GM12864 (cell line): ENCODE results near the gene GABRG3.

Experiments
- DNase-seq: peaks from one replicate; pipeline ENCODE4 v3.0.0-alpha.2; 2011; ENCODE audit warnings: low read depth
- H3K4me3 ChIP-seq: 2 replicates; pipeline ENCODE4 v1.5.1; 2011; ENCODE audit warnings: mild to moderate bottlenecking, low read depth, low read length, control low read depth
- TF ChIP-seq, protein P1 (sequence below): IDR thresholded peaks from 2 replicates; pipeline ENCODE4 v1.5.1; 2011; ENCODE audit warnings: low read depth, mild to moderate bottlenecking, moderate library complexity, low read length, control low read depth, inconsistent platforms; ENCODE audit errors: missing control alignments

Gene GABRG3

DNA sequence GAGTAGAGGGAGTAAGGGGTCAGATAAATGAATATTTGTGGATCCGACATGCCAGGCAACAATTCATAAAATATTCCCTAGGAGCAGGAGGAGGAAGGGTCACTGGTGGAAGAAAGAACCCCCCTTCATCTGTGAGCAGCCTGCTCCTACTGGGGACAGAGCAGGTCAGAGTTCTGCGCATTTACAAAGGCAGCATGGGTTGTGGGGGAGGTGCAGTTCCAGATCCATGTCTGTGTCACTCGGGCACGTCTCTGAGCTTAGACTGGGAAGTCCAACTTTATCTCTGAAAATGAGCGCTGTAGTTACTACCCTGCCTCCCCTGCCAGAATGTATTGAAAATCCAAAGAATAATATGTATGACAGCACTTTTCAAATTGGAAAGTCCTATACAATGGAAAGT lies 115.2 kb downstream of the GABRG3 start:
- no peak for DNase-seq
- TF ChIP-seq, protein P1, sequence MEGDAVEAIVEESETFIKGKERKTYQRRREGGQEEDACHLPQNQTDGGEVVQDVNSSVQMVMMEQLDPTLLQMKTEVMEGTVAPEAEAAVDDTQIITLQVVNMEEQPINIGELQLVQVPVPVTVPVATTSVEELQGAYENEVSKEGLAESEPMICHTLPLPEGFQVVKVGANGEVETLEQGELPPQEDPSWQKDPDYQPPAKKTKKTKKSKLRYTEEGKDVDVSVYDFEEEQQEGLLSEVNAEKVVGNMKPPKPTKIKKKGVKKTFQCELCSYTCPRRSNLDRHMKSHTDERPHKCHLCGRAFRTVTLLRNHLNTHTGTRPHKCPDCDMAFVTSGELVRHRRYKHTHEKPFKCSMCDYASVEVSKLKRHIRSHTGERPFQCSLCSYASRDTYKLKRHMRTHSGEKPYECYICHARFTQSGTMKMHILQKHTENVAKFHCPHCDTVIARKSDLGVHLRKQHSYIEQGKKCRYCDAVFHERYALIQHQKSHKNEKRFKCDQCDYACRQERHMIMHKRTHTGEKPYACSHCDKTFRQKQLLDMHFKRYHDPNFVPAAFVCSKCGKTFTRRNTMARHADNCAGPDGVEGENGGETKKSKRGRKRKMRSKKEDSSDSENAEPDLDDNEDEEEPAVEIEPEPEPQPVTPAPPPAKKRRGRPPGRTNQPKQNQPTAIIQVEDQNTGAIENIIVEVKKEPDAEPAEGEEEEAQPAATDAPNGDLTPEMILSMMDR = no peak
- H3K4me3 ChIP-seq = no peak overlapping the region

GRCh38 chr15:27086805-27087204 lies 115.8 kb downstream of the GABRG3 start:
- TF ChIP-seq, protein P1 = no peak
- DNase-seq = no peak
- no peak overlapping the region for H3K4me3 ChIP-seq

- TF ChIP-seq, protein P1 = no peak
- DNase-seq = no peak
- H3K4me3 ChIP-seq = no peak overlapping the region
These were observed 116.9 kb downstream of the GABRG3 start for GRCh38 chr15:27087651-27088583.

- H3K4me3 ChIP-seq = no peak overlapping the region
- no peak for DNase-seq
- TF ChIP-seq, protein P1 = no peak
These were observed 117.7 kb downstream of the GABRG3 start for GRCh38 chr15:27088584-27089232.

DNA sequence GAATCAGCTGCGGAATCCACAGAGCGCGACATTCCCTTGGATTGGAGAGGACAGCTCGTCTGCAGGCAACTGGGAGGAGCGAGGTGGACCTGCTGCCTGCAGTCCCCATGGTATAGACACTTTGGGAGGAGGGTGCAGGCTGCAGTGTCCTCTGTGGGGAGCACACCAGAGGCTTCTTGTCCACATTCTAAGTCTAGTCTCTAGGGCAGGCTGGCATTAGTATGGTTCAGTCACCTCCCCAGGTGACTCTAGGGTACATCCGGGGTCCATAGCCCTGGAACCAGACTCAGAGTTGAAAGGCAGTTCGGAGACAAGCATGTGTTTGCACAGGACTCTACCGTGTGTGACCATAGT lies 118.2 kb downstream of the GABRG3 start:
- no peak overlapping the region for H3K4me3 ChIP-seq
- no peak for DNase-seq
- TF ChIP-seq, protein P1 = no peak

DNA sequence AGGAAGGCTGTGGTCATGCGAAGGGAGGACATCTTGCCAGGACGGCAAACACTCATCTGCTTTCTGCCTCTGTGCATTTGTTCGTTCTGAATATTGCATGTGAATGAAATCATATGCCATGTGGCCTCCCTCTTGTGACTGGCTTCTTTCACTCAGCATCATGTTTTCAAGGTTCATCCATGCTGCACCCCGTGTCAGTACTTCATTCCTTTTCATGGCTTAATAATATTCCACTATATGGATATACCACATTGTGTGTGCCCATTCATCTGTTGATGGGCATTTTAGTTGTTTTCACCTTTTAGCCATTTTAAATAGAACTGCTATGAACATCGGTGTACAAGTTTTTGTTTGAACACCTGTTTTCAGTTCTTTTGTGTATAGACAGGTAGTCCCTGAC lies 118.7 kb downstream of the GABRG3 start:
- H3K4me3 ChIP-seq = no peak overlapping the region
- no peak for DNase-seq
- TF ChIP-seq, protein P1 = no peak
